ENCODE results near the gene TMEM200C.

- TF ChIP-seq, protein P1, sequence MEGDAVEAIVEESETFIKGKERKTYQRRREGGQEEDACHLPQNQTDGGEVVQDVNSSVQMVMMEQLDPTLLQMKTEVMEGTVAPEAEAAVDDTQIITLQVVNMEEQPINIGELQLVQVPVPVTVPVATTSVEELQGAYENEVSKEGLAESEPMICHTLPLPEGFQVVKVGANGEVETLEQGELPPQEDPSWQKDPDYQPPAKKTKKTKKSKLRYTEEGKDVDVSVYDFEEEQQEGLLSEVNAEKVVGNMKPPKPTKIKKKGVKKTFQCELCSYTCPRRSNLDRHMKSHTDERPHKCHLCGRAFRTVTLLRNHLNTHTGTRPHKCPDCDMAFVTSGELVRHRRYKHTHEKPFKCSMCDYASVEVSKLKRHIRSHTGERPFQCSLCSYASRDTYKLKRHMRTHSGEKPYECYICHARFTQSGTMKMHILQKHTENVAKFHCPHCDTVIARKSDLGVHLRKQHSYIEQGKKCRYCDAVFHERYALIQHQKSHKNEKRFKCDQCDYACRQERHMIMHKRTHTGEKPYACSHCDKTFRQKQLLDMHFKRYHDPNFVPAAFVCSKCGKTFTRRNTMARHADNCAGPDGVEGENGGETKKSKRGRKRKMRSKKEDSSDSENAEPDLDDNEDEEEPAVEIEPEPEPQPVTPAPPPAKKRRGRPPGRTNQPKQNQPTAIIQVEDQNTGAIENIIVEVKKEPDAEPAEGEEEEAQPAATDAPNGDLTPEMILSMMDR (tag by site-specific recombination; IDR thresholded peaks at IDR 0.05): no peak
- TF ChIP-seq PATZ1 (tag by site-specific recombination; IDR thresholded peaks at IDR 0.05): no peak
- TF ChIP-seq, protein P2, sequence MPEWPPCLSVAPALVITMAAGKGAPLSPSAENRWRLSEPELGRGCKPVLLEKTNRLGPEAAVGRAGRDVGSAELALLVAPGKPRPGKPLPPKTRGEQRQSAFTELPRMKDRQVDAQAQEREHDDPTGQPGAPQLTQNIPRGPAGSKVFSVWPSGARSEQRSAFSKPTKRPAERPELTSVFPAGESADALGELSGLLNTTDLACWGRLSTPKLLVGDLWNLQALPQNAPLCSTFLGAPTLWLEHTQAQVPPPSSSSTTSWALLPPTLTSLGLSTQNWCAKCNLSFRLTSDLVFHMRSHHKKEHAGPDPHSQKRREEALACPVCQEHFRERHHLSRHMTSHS (tag by site-specific recombination; IDR thresholded peaks at IDR 0.05): no peak
- TF ChIP-seq ZNF121 (tag by site-specific recombination; IDR thresholded peaks at IDR 0.05): no peak
- TF ChIP-seq ZNF174 (tag by site-specific recombination; IDR thresholded peaks at IDR 0.05): no peak
- TF ChIP-seq, protein P3, sequence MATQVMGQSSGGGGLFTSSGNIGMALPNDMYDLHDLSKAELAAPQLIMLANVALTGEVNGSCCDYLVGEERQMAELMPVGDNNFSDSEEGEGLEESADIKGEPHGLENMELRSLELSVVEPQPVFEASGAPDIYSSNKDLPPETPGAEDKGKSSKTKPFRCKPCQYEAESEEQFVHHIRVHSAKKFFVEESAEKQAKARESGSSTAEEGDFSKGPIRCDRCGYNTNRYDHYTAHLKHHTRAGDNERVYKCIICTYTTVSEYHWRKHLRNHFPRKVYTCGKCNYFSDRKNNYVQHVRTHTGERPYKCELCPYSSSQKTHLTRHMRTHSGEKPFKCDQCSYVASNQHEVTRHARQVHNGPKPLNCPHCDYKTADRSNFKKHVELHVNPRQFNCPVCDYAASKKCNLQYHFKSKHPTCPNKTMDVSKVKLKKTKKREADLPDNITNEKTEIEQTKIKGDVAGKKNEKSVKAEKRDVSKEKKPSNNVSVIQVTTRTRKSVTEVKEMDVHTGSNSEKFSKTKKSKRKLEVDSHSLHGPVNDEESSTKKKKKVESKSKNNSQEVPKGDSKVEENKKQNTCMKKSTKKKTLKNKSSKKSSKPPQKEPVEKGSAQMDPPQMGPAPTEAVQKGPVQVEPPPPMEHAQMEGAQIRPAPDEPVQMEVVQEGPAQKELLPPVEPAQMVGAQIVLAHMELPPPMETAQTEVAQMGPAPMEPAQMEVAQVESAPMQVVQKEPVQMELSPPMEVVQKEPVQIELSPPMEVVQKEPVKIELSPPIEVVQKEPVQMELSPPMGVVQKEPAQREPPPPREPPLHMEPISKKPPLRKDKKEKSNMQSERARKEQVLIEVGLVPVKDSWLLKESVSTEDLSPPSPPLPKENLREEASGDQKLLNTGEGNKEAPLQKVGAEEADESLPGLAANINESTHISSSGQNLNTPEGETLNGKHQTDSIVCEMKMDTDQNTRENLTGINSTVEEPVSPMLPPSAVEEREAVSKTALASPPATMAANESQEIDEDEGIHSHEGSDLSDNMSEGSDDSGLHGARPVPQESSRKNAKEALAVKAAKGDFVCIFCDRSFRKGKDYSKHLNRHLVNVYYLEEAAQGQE (tag by site-specific recombination; IDR thresholded peaks at IDR 0.05): no peak
- TF ChIP-seq ZNF423 (tag by site-specific recombination; IDR thresholded peaks at IDR 0.05): no peak
- TF ChIP-seq, protein P4, sequence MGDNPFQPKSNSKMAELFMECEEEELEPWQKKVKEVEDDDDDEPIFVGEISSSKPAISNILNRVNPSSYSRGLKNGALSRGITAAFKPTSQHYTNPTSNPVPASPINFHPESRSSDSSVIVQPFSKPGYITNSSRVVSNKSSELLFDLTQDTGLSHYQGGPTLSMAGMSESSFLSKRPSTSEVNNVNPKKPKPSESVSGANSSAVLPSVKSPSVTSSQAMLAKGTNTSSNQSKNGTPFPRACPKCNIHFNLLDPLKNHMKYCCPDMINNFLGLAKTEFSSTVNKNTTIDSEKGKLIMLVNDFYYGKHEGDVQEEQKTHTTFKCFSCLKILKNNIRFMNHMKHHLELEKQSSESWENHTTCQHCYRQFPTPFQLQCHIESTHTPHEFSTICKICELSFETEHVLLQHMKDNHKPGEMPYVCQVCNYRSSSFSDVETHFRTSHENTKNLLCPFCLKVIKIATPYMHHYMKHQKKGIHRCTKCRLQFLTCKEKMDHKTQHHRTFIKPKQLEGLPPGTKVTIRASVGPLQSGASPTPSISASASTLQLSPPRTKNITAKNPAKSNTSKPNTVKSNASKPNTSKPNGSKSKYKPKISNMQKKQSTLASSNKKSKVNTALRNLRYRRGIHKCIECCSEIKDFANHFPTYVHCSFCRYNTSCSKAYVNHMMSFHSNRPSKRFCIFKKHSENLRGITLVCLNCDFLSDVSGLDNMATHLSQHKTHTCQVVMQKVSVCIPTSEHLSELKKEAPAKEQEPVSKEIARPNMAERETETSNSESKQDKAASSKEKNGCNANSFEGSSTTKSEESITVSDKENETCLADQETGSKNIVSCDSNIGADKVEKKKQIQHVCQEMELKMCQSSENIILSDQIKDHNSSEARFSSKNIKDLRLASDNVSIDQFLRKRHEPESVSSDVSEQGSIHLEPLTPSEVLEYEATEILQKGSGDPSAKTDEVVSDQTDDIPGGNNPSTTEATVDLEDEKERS (tag by site-specific recombination; IDR thresholded peaks at IDR 0.05): no peak
Observed at GRCh38 chr18:5874336-5874735, 21.0 kb downstream of the TMEM200C start.

Data from HEK293 (cell line).